Activated T-cell treated with anti-CD3 and anti-CD28 coated beads, Interleukin-2, amount 50 U/mL, for 72 hours (primary cell): ENCODE data around the gene RBP3. TPM values are rescaled to one million over a fixed set of nuclear protein-coding genes. Genes with fewer than 3 reads are reported as not detected.

Experiments used
- ATAC-seq, 2 donors: fragments of 150-1000 bp; cut with Tn5 transposase; replicated peaks in 1 of 2; 2 replicates each; pipeline ENCODE4 v1.10.0; 2021; ENCODE audit warnings: moderate library complexity in 2 of 2, mild to moderate bottlenecking in 1 of 2
- DNase-seq, 2 donors: peaks; one replicate each; pipeline ENCODE4 v3.0.0; 2021 to 2022; ENCODE audit warnings: mixed read lengths in 1 of 2
- H3K27ac Mint-ChIP-seq: one replicate; pipeline ENCODE4 v1.8.0; 2022; ENCODE audit warnings: mild to moderate bottlenecking, moderate library complexity, mixed read lengths
- H3K27me3 Mint-ChIP-seq: one replicate; pipeline ENCODE4 v1.8.0; 2022; ENCODE audit warnings: low read depth, mixed read lengths
- H3K36me3 Mint-ChIP-seq, 2 donors: one replicate each; pipeline ENCODE4 v1.8.0; 2022; ENCODE audit warnings: mixed read lengths in 2 of 2, mild to moderate bottlenecking in 1 of 2; ENCODE audit not compliant: insufficient read depth in 2 of 2
- H3K4me1 Mint-ChIP-seq: one replicate; pipeline ENCODE4 v1.8.0; 2022; ENCODE audit warnings: low read depth, mixed read lengths
- H3K4me3 Mint-ChIP-seq, 2 donors: one replicate each; pipeline ENCODE4 v1.8.0; 2022; ENCODE audit warnings: mild to moderate bottlenecking in 2 of 2, mixed read lengths in 2 of 2, moderate library complexity in 2 of 2
- H3K9me3 Mint-ChIP-seq, 2 donors: one replicate each; pipeline ENCODE4 v1.8.0; 2022; ENCODE audit warnings: mixed read lengths in 2 of 2
- total RNA-seq, 2 donors: library from RNA; stranded (reverse); gene quantifications; one replicate each; pipeline ENCODE4 v1.2.3, GENCODE V29; 2022

RBP3 gene
- total RNA-seq, 2 donors from 2014 or later = not detected

DNA sequence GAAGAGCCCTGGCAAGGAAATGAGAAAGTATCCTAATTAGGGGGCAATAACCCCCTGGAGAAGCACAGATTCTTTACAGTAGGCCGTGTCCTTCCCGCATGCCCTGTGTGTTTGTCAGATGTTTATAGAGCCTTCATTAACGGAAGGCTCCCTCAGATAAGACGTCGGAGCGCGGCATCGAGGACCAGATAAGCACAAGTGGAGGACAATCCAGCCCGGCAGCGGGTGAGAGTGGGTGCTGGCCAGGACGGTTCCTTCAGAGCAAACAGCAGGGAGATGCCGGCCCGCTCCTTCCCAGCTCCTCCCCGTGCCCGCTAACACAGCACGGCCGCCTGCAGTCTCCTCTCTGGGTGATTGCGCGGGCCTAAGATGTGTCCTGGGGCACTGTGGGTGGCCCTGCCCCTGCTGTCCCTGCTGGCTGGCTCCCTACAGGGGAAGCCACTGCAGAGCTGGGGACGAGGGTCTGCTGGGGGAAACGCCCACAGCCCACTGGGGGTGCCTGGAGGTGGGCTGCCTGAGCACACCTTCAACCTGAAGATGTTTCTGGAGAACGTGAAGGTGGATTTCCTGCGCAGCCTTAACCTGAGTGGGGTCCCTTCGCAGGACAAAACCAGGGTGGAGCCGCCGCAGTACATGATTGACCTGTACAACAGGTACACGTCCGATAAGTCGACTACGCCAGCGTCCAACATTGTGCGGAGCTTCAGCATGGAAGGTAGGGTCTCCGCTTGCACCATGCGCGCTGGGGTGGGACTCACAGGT is 25.7 kb upstream of the RBP3 start, which contains the start of gene GDF2:
Gene GDF2, plus strand, starts transcription at position 155 of the 762 bp plus-strand sequence. Its CDS starts 215 bp downstream, at position 370.
- ATAC-seq (no peak), DNase-seq (no peak)
- Mint-ChIP-seq H3K27me3 (no peaks in the 10 kb centered on the region), H3K4me3 (no peak within 1 kb of the TSS), H3K27ac (no peak within 1 kb of the TSS), H3K9me3 (no peaks in the 10 kb centered on the region), H3K4me1 (no peaks in the 10 kb centered on the region), H3K36me3 (no peaks in the 10 kb centered on the region)

GRCh38 chr10:47323087-47323486 is 25.1 kb upstream of the RBP3 start:
- Mint-ChIP-seq H3K27ac (no peak overlapping the region), H3K4me1 (no peaks in the 10 kb centered on the region), H3K4me3 (no peak overlapping the region), H3K36me3 (no peaks in the 10 kb centered on the region), H3K27me3 (no peaks in the 10 kb centered on the region), H3K9me3 (no peaks in the 10 kb centered on the region)
- DNase-seq (no peak), ATAC-seq (no peak)

DNA sequence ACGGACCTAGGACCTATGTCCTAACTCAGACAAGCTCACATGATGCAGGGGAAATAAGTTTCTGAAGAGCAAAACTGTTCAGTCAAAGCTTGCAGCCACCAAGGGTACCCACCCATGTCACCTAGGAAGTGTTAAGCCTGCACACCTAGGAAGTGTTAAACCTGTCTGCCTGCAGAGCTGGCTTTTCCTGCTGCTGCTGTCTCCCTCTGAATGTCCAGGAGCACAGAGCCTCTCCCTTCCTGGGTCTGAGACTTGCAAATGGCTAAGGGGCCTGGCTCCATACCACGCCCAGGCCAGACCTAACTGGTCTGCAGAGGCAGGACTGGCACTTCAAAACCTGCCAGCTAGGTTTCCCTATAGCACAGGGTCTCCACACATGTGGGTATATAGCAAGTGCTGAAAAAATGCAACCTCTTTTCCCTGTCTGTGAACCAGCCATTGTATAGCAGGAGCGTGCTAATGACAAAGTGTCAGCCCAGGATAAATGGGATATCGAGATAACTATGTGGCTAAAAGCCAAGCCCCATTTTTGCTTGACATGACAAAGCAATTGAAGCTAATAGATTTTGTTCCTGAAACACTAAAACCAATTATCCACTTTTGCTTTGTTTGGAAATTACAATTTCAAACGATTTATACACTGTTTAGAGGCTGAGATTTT is 24.4 kb upstream of the RBP3 start:
- no peak for ATAC-seq
- Mint-ChIP-seq H3K27ac (no peak overlapping the region), H3K36me3 (no peaks in the 10 kb centered on the region), H3K9me3 (peaks cover 2 to 3% of the 10 kb centered on the region in 2 donors), H3K4me3 (no peak overlapping the region), H3K4me1 (no peaks in the 10 kb centered on the region), H3K27me3 (no peaks in the 10 kb centered on the region)
- DNase-seq = no peak

GRCh38 chr10:47325303-47326291 is 22.6 kb upstream of the RBP3 start:
- Mint-ChIP-seq H3K27me3 (no peaks in the 10 kb centered on the region), H3K4me3 (no peak overlapping the region), H3K27ac (no peak overlapping the region), H3K36me3 (no peaks in the 10 kb centered on the region), H3K4me1 (no peaks in the 10 kb centered on the region), H3K9me3 (peaks cover 2 to 3% of the 10 kb centered on the region in 2 donors)
- ATAC-seq = no peak
- DNase-seq = no peak

DNA sequence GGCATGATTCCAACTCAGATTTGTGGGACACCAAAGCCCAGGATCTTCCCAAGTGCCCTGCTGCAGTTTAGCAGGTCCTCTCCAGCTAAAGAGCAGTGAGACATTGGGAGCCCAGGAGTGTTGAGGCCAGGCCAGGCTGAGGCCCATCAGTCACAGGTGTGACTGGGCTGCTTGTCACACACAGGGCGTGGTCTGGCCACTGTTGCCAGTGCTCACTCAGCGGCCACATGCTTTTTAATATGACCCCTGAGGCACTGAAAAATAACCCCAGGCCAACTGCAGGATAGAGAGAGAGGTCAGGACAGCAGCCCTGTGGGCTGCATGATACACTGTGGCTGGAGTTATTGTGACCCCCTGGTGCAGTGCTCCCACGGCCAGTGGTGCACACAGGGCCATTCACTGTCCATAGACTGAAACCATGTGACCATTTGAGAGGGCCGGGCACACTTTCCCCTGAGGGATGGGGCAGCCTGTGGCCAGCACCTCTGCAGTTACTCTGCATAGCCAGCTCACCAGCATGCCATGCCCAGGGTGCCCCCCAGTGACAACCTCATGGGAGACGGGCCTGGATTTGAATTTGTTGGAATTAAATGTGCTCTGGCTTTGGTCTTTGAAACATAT is 21.7 kb upstream of the RBP3 start:
- Mint-ChIP-seq H3K36me3 (no peaks in the 10 kb centered on the region), H3K27me3 (no peaks in the 10 kb centered on the region), H3K4me1 (no peaks in the 10 kb centered on the region)

DNA sequence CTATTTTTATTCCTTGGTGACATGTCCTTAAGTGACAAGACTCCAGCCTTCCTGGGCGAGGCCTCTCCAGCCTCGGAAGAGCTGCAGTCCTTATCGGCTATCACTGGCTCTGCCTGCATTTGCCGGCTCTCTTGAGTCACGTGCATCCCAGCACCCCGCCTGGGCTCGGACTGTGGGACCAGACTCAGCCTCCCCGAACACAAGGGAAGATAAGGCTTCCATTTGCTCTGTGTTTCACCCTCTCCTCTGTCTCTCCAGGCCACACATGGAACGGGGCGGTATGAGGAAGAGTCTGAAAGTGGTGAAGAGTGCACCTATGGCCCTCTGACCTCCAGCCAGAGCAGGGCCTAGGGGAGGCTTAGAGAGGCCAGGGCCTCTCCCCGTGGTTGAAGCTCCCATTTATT is 21.2 kb upstream of the RBP3 start:
- Mint-ChIP-seq H3K27ac (no peak overlapping the region), H3K27me3 (no peaks in the 10 kb centered on the region), H3K4me1 (no peaks in the 10 kb centered on the region), H3K9me3 (peaks cover 2 to 3% of the 10 kb centered on the region in 2 donors), H3K4me3 (no peak overlapping the region), H3K36me3 (no peaks in the 10 kb centered on the region)
- no peak for DNase-seq
- ATAC-seq = no peak

More for the DNA sequence above, 21.7 kb upstream of the RBP3 start:
- DNase-seq (no peak), ATAC-seq (no peak)
- H3K27ac Mint-ChIP-seq = no peak overlapping the region
- peaks cover 2 to 3% of the 10 kb centered on the region in 2 donors for H3K9me3 Mint-ChIP-seq
- no peak overlapping the region for H3K4me3 Mint-ChIP-seq

DNA sequence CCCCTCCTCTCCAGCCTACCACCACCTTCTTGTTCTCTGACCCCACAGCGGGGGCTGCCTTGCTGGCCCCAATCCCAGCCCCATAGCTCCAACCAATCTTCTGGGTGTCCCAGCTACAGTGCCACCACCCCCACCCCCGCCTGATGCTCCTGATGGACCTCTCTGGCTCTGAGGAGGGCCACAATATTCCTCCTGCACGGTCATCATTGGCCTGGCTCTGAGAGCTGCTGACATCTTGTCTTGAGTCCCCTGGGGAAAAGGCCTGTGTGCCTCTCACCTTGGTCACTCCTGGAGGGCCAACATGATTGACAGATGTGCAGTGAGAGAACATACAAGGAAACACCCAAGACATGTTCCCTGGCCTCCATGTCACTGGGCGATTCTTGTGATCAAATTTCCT is 18.3 kb upstream of the RBP3 start:
- Mint-ChIP-seq H3K4me3 (no peak overlapping the region), H3K27ac (no peak overlapping the region), H3K36me3 (no peaks in the 10 kb centered on the region), H3K27me3 (peaks cover 5% of the 10 kb centered on the region), H3K4me1 (no peaks in the 10 kb centered on the region), H3K9me3 (peaks cover 2 to 3% of the 10 kb centered on the region in 2 donors)
- DNase-seq (no peak), ATAC-seq (no peak)

GRCh38 chr10:47330366-47330765 is 17.8 kb upstream of the RBP3 start:
- H3K9me3 Mint-ChIP-seq = peaks cover 2 to 3% of the 10 kb centered on the region in 2 donors
- no peaks in the 10 kb centered on the region for H3K36me3 Mint-ChIP-seq
- ATAC-seq (no peak), DNase-seq (no peak)
- H3K4me1 Mint-ChIP-seq = no peaks in the 10 kb centered on the region
- no peak overlapping the region for H3K27ac Mint-ChIP-seq
- no peak overlapping the region for H3K4me3 Mint-ChIP-seq
- peaks cover 5% of the 10 kb centered on the region for H3K27me3 Mint-ChIP-seq

DNA sequence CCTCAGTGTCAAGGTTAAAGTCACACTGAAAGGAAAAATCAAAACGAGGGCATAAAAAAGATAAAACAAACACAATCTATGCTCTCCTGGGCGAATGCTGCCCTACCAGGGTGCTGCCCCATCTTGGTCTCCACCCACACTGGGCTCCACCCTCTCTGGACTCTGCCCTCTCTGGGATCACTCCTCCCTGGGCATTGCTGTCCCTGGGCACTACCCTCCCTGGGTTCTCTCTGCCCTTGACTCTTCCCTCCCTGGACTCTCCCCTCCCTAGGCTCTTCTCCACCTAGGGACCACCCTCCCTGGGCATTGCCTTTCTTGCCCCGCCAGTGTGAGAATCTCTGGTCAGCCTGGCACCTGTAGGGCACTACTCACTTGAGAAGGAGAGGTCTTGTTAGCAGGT is 17.4 kb upstream of the RBP3 start:
- no peak for DNase-seq
- Mint-ChIP-seq H3K36me3 (no peaks in the 10 kb centered on the region), H3K27ac (no peak overlapping the region), H3K27me3 (peaks cover 5% of the 10 kb centered on the region), H3K4me1 (no peaks in the 10 kb centered on the region), H3K4me3 (no peak overlapping the region), H3K9me3 (peaks cover 2 to 3% of the 10 kb centered on the region in 2 donors)
- no peak for ATAC-seq

GRCh38 chr10:47331491-47331890 is 16.7 kb upstream of the RBP3 start:
- DNase-seq (no peak), ATAC-seq (no peak)
- H3K4me3 Mint-ChIP-seq = no peak overlapping the region
- H3K27me3 Mint-ChIP-seq = peaks cover 5% of the 10 kb centered on the region
- H3K9me3 Mint-ChIP-seq = peaks cover 2 to 3% of the 10 kb centered on the region in 2 donors
- no peaks in the 10 kb centered on the region for H3K36me3 Mint-ChIP-seq
- H3K27ac Mint-ChIP-seq = no peak overlapping the region
- no peaks in the 10 kb centered on the region for H3K4me1 Mint-ChIP-seq

DNA sequence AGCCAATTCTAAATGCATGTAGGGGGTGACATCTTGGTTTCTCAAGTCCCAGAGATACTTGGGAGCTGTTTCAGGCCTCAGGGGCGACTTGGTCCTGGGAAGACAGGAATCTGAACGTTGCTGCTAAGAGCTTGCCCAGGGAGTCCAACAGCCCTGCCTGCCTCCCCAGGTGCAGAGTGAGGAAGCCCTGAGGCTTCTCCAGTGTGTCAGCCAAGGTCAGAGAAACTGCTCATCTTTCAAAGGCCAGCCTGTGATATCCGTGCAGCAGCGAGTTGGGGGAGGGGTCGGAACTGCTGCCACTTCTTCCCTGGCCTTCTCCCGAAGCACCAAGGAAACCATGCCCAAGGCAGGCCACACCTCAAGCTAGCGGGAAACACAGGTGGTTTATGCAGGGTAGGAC is 16.2 kb upstream of the RBP3 start:
- DNase-seq (no peak), ATAC-seq (no peak)
- Mint-ChIP-seq H3K27me3 (peaks cover 5% of the 10 kb centered on the region), H3K36me3 (no peaks in the 10 kb centered on the region), H3K9me3 (peaks cover 2 to 3% of the 10 kb centered on the region in 2 donors), H3K27ac (no peak overlapping the region), H3K4me3 (no peak overlapping the region), H3K4me1 (no peaks in the 10 kb centered on the region)

DNA sequence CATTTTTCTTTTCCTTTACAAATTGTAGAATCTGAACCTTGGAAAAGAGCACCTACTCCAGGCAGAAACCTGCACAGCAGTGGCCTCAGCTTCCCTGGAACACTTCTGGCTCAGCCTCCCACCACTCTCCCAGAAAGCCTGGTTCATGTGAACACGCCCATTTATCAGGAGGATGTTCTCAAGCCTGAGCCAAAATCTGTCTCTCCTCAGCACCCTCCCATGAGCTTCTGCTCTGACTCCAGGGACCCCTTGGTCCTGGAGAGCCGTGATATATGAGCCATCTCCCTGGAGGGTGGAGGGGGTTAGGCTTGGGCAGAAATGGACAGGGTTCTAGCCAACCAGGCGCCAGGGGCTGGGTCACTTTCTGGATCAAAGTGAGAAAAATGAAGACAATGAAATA is 15.8 kb upstream of the RBP3 start:
- H3K27me3 Mint-ChIP-seq = peaks cover 5% of the 10 kb centered on the region
- no peak overlapping the region for H3K27ac Mint-ChIP-seq
- no peak overlapping the region for H3K4me3 Mint-ChIP-seq
- H3K9me3 Mint-ChIP-seq = peaks cover 2 to 3% of the 10 kb centered on the region in 2 donors
- DNase-seq = no peak
- H3K36me3 Mint-ChIP-seq = no peaks in the 10 kb centered on the region
- H3K4me1 Mint-ChIP-seq = no peaks in the 10 kb centered on the region
- ATAC-seq = no peak
